CD4-positive, CD25-positive, alpha-beta regulatory T cell (primary cell): ENCODE data around the gene SFXN5. TPM values are rescaled to one million over a fixed set of nuclear protein-coding genes. Genes with fewer than 3 reads are reported as not detected.

Experiments used
- ATAC-seq, 2 donors: fragments of 150-1000 bp; cut with Tn5 transposase; one replicate each; pipeline ENCODE4 v1.10.0; 2021; ENCODE audit warnings: low read depth in 2 of 2, moderate number of reproducible peaks in 2 of 2, moderate library complexity in 1 of 2
- DNase-seq, 3 donors: peaks; one replicate each; pipeline versions ENCODE4 v3.0.0 to v3.0.0-alpha.2; 2012 to 2022; ENCODE audit warnings: mixed read lengths in 1 of 3
- H3K27ac ChIP-seq: one replicate; pipeline ENCODE4 v1.7.0; 2013; ENCODE audit warnings: mild to moderate bottlenecking, low read length; ENCODE audit not compliant: insufficient read depth, poor library complexity, severe bottlenecking
- H3K27me3 ChIP-seq: one replicate; pipeline ENCODE4 v1.7.0; 2013; ENCODE audit warnings: low read length; ENCODE audit not compliant: control insufficient read depth, insufficient read depth
- H3K36me3 ChIP-seq: one replicate; pipeline ENCODE4 v1.7.0; 2013; ENCODE audit warnings: mild to moderate bottlenecking, low read length, moderate library complexity; ENCODE audit not compliant: control insufficient read depth, insufficient read depth
- H3K4me1 ChIP-seq: 2 replicates; pipeline ENCODE4 v1.7.0; 2013; ENCODE audit warnings: mild to moderate bottlenecking, low read length; ENCODE audit not compliant: insufficient read depth, control insufficient read depth, poor library complexity, severe bottlenecking
- H3K4me3 ChIP-seq: one replicate; pipeline ENCODE4 v1.7.0; 2013; ENCODE audit warnings: low read depth, mild to moderate bottlenecking, low read length, moderate library complexity
- H3K9me3 ChIP-seq, 2 experiments: 1 replicate in 1 of 2; 2 replicates in 1 of 2; pipeline ENCODE4 v1.7.0; 2013; ENCODE audit warnings: low read length in 2 of 2, mild to moderate bottlenecking in 1 of 2, moderate library complexity in 1 of 2; ENCODE audit not compliant: control insufficient read depth in 2 of 2
- H3K27ac Mint-ChIP-seq, 3 donors: one replicate each; pipeline ENCODE4 v1.8.0; 2020 to 2022; ENCODE audit warnings: mild to moderate bottlenecking in 3 of 3, mixed read lengths in 3 of 3, moderate library complexity in 2 of 3
- H3K27me3 Mint-ChIP-seq: one replicate; pipeline ENCODE4 v1.8.0; 2022; ENCODE audit warnings: mild to moderate bottlenecking, mixed read lengths
- H3K36me3 Mint-ChIP-seq: one replicate; pipeline ENCODE4 v1.8.0; 2020; ENCODE audit warnings: mixed read lengths
- H3K4me1 Mint-ChIP-seq, 4 donors: one replicate each; pipeline ENCODE4 v1.8.0; 2020 to 2022; ENCODE audit warnings: mixed read lengths in 4 of 4, mild to moderate bottlenecking in 1 of 4
- H3K4me3 Mint-ChIP-seq, 4 donors: one replicate each; pipeline ENCODE4 v1.8.0; 2020 to 2022; ENCODE audit warnings: mild to moderate bottlenecking in 4 of 4, mixed read lengths in 4 of 4, moderate library complexity in 3 of 4
- H3K9me3 Mint-ChIP-seq, 7 donors: one replicate each; pipeline ENCODE4 v1.8.0; 2020 to 2022; ENCODE audit warnings: mixed read lengths in 7 of 7, mild to moderate bottlenecking in 3 of 7, moderate library complexity in 2 of 7
- polyA plus RNA-seq, 4 donors: library from polyadenylated mRNA; unstranded; fragments of 300-500 nt; fragmentation: Illumina TruSeq; gene quantifications; one replicate each; pipeline ENCODE4 v1.2.3, GENCODE V29; 2021
- total RNA-seq: library from RNA; stranded (reverse); gene quantifications from one replicate; pipeline ENCODE4 v1.2.3, GENCODE V29; 2022

The SFXN5 gene
- total and polyA plus RNA-seq, 5 donors from 2014 or later: 1.0 to 8.0 (median 1.9) TPM

DNA sequence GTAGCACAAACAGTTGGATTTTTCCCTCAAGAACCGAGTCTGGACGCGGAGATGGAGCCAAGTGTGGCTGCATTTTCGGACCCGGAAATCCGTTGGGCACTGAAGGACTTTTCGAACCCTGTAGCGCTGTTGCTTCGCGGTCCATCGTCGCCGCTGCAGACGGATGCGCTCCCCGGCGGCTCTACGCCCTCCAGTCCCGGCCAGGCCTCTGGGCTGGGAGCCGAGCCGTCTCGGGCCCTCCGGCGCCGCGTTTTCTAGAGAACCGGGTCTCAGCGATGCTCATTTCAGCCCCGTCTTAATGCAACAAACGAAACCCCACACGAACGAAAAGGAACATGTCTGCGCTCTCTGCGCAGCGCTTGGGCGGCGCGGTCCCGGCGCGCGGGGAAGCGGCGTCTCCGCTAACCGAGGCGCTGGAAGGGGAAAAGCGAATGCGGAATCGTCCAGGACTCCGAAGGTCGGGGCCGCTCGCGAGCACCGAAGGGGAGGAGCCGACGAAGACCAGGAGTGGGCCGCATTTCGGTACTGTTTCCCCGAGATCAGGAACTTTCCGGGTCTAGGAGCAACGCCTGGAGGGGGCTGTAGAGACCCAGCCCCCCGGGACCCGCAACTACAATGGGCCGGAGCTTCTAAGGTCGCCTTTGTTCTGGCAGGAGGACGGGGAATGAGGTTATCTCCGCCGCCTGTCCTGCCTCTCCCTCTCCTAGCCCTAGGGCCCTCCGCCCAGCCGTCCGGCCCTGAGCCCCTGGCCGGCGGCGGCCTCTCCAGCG, 151.0 kb downstream of the SFXN5 start:
- H3K4me3 ChIP-seq: no peak overlapping the region
- no peak for ATAC-seq
- no peaks in the 10 kb centered on the region for H3K36me3 ChIP-seq
- peaks cover 71% of the 10 kb centered on the region for H3K27me3 Mint-ChIP-seq
- H3K27ac Mint-ChIP-seq: no peak overlapping the region
- H3K4me3 Mint-ChIP-seq: peak overlapping the region in 2 of 4 donors; percentile 67 to 74
- peaks cover 32% of the 10 kb centered on the region for H3K27me3 ChIP-seq
- peak in 2 of 3 donors; percentile 12 to 27 for DNase-seq
- H3K36me3 Mint-ChIP-seq: no peaks in the 10 kb centered on the region
- H3K4me1 Mint-ChIP-seq: peaks cover 0 to 48% (median 12%) of the 10 kb centered on the region in 4 donors
- peaks cover 50% of the 10 kb centered on the region for H3K4me1 ChIP-seq
- no peak overlapping the region for H3K27ac ChIP-seq
- no peaks in the 10 kb centered on the region for H3K9me3 ChIP-seq
- peaks cover 0 to 5% (median 0%) of the 10 kb centered on the region in 7 donors for H3K9me3 Mint-ChIP-seq

GRCh38 chr2:72919414-72920317, 151.8 kb downstream of the SFXN5 start:
- peaks cover 33% of the 10 kb centered on the region for H3K27me3 ChIP-seq
- Mint-ChIP-seq H3K4me3 (peak overlapping the region; percentile 27 to 53 (median 42)), H3K27me3 (peaks cover 79% of the 10 kb centered on the region), H3K9me3 (peaks cover 0 to 4% (median 0%) of the 10 kb centered on the region in 7 donors), H3K36me3 (no peaks in the 10 kb centered on the region), H3K27ac (no peak overlapping the region), H3K4me1 (peaks cover 1 to 49% (median 14%) of the 10 kb centered on the region in 4 donors)
- H3K4me3 ChIP-seq: no peak overlapping the region
- H3K27ac ChIP-seq: no peak overlapping the region
- no peaks in the 10 kb centered on the region for H3K36me3 ChIP-seq
- ATAC-seq: no peak
- peaks cover 55% of the 10 kb centered on the region for H3K4me1 ChIP-seq
- no peak for DNase-seq
- H3K9me3 ChIP-seq: no peaks in the 10 kb centered on the region

DNA sequence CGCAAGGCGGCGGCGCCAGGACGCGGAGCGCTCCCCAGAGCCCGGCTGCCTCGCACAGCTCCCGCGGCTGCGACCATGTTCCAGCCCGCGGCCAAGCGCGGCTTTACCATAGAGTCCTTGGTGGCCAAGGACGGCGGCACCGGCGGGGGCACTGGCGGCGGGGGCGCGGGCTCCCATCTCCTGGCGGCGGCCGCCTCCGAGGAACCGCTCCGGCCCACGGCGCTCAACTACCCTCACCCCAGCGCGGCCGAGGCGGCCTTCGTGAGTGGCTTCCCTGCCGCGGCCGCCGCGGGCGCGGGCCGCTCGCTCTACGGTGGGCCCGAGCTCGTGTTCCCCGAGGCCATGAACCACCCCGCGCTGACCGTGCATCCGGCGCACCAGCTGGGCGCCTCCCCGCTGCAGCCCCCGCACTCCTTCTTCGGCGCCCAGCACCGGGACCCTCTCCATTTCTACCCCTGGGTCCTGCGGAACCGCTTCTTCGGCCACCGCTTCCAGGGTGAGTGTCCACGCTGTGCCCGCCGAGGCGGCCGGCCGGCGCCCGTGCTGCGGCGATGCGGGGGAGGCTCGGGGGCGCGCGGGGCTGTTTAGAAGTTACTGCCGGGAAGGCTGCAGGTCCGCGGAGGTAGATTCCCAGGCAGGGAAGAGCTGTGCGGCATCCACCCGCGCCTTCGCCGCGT, 153.5 kb downstream of the SFXN5 start:
- H3K9me3 Mint-ChIP-seq: peaks cover 0 to 4% (median 0%) of the 10 kb centered on the region in 7 donors
- peak overlapping the region in 1 of 4 donors; percentile 67 for H3K4me3 Mint-ChIP-seq
- peaks cover 49% of the 10 kb centered on the region for H3K4me1 ChIP-seq
- ATAC-seq (no peak), DNase-seq (peak in 1 of 3 donors; percentile 16)
- peaks cover 4 to 48% (median 16%) of the 10 kb centered on the region in 4 donors for H3K4me1 Mint-ChIP-seq
- H3K9me3 ChIP-seq: no peaks in the 10 kb centered on the region
- no peak overlapping the region for H3K4me3 ChIP-seq
- no peaks in the 10 kb centered on the region for H3K36me3 ChIP-seq
- peaks cover 44% of the 10 kb centered on the region for H3K27me3 ChIP-seq
- no peak overlapping the region for H3K27ac ChIP-seq
- H3K36me3 Mint-ChIP-seq: no peaks in the 10 kb centered on the region
- peaks cover 86% of the 10 kb centered on the region for H3K27me3 Mint-ChIP-seq
- H3K27ac Mint-ChIP-seq: no peak overlapping the region

GRCh38 chr2:72917138-72917876, 154.2 kb downstream of the SFXN5 start, which contains the start of gene EMX1:
Gene EMX1 (plus strand): TSS chr2:72917519. CDS start chr2:72917853, 334 bp downstream.
- ATAC-seq (peak; percentile 25 to 38), DNase-seq (peak in 2 of 3 donors; percentile 43 to 47)
- peak within 1 kb of the TSS; percentile 72 to 84 (median 82) for H3K4me3 Mint-ChIP-seq
- Histone ChIP-seq H3K4me3 (peak within 1 kb of the TSS; percentile 44), H3K27ac (no peak within 1 kb of the TSS), H3K9me3 (no peaks in the 10 kb centered on the region), H3K4me1 (peaks cover 49% of the 10 kb centered on the region), H3K27me3 (peaks cover 39% of the 10 kb centered on the region), H3K36me3 (no peaks in the 10 kb centered on the region)
- peaks cover 4 to 48% (median 16%) of the 10 kb centered on the region in 4 donors for H3K4me1 Mint-ChIP-seq
- H3K27ac Mint-ChIP-seq: no peak within 1 kb of the TSS
- peaks cover 85% of the 10 kb centered on the region for H3K27me3 Mint-ChIP-seq
- no peaks in the 10 kb centered on the region for H3K36me3 Mint-ChIP-seq
- H3K9me3 Mint-ChIP-seq: peaks cover 0 to 3% (median 0%) of the 10 kb centered on the region in 7 donors

GRCh38 chr2:72916743-72917137, 154.8 kb downstream of the SFXN5 start:
- H3K27ac Mint-ChIP-seq: no peak overlapping the region
- Histone ChIP-seq H3K4me1 (peaks cover 49% of the 10 kb centered on the region), H3K4me3 (peak overlapping the region; percentile 44), H3K9me3 (no peaks in the 10 kb centered on the region), H3K27ac (no peak overlapping the region), H3K27me3 (peaks cover 36% of the 10 kb centered on the region), H3K36me3 (no peaks in the 10 kb centered on the region)
- DNase-seq (no peak), ATAC-seq (no peak)
- H3K4me1 Mint-ChIP-seq: peaks cover 4 to 44% (median 13%) of the 10 kb centered on the region in 4 donors
- no peaks in the 10 kb centered on the region for H3K36me3 Mint-ChIP-seq
- H3K4me3 Mint-ChIP-seq: peak overlapping the region; percentile 72 to 84 (median 82)
- H3K27me3 Mint-ChIP-seq: peaks cover 85% of the 10 kb centered on the region
- peaks cover 0 to 3% (median 0%) of the 10 kb centered on the region in 7 donors for H3K9me3 Mint-ChIP-seq

GRCh38 chr2:72915907-72916742, 155.4 kb downstream of the SFXN5 start:
- no peak overlapping the region for H3K27ac Mint-ChIP-seq
- H3K4me1 Mint-ChIP-seq: peaks cover 4 to 44% (median 13%) of the 10 kb centered on the region in 4 donors
- H3K9me3 Mint-ChIP-seq: peaks cover 0 to 3% (median 0%) of the 10 kb centered on the region in 7 donors
- ATAC-seq (peak in 1 of 2 donors; percentile 22), DNase-seq (peak in 2 of 3 donors; percentile 43 to 52)
- Histone ChIP-seq H3K27ac (no peak overlapping the region), H3K9me3 (no peaks in the 10 kb centered on the region), H3K36me3 (no peaks in the 10 kb centered on the region), H3K4me3 (no peak overlapping the region), H3K4me1 (peaks cover 49% of the 10 kb centered on the region), H3K27me3 (peaks cover 36% of the 10 kb centered on the region)
- no peaks in the 10 kb centered on the region for H3K36me3 Mint-ChIP-seq
- peak overlapping the region; percentile 53 to 92 (median 83) for H3K4me3 Mint-ChIP-seq
- peaks cover 85% of the 10 kb centered on the region for H3K27me3 Mint-ChIP-seq
